NT2/D1 (cell line): ENCODE data around the gene RFX6.

Experiments used
- YY1 ChIP-seq: IDR thresholded peaks from 2 replicates; pipeline ENCODE4 v1.6.1; 2011; ENCODE audit not compliant: insufficient read length, insufficient read depth
- ZNF274 ChIP-seq: IDR thresholded peaks from 2 replicates; pipeline ENCODE4 v1.6.1; 2011; ENCODE audit warnings: mild to moderate bottlenecking, low read depth, low read length

DNA sequence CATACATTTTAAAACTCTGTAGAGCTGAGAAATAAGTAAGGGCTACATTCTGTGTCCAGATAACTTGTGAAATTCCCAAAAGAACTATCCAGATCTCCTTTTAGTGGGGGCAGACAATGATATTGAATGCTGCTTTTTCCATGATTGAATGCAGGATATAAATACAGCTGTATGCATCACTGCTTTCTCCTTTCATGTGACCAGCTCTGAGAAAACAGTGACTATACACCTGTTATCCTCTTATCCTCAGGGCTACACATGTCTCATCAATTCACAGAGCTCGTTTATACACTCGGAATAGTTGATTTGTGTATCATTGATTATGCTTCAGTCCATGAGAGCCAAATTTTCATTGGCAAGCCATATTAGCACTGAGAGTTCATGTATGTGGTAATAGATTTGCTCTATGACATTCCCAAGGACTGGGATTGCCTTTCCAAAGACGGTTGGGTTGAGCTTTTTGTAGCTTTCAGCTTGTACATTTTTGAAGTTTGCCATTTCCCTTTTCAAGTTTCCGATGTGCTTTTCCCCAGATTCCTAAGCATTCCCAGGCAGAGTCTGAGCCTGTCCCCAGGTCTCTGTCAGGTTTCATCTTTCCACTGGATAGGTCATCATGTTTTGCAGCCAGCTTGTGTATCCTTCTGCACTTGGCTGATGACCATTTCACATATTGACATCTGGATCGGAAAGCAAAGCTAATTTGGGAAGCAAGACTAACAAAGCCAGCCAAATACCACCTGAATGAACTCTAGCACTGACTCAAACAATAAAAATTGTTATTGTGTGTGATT is 97.7 kb downstream of the RFX6 start:
- TF ChIP-seq ZNF274, result no peak
- no peak for TF ChIP-seq YY1
